Measurements from ENCODE around the gene PTGIS. TPM values are rescaled to one million over a fixed set of nuclear protein-coding genes. Genes with fewer than 3 reads are reported as not detected.

Gene PTGIS
- total and polyA plus RNA-seq, 2 of the 4 experiments (the other 2 are of a cell fraction), result 1.6 to 2.6 TPM

- TF ChIP-seq MAZ (IDR thresholded peaks at IDR 0.05; ENCODE audit: borderline replicate concordance, low read depth, low read length) (no peak), FOS (IDR thresholded peaks at IDR 0.05; ENCODE audit: low read depth, low read length) (no peak), BHLHE40 (IDR thresholded peaks at IDR 0.05; ENCODE audit: low read depth, low read length) (no peak)
These were observed 41.1 kb upstream of the PTGIS start (continued) for GRCh38 chr20:49608752-49609670.

GRCh38 chr20:49607568-49607967 is 39.6 kb upstream of the PTGIS start:
- Histone ChIP-seq H3K56ac (ENCODE audit: extremely low read depth, insufficient read depth, low read length) (no peak overlapping the region), H3K4me1 (ENCODE audit: control insufficient read depth, insufficient read depth, low read length) (peaks cover 12% of the 10 kb centered on the region), H4K8ac (ENCODE audit: low read depth in 2 of 2, low read length in 2 of 2) (no peak overlapping the region), H2AK9ac (replicated peaks; ENCODE audit: low read depth, low read length, poor library complexity) (no peak overlapping the region), H3K4ac (ENCODE audit: low read depth, low read length) (no peak overlapping the region), H3K9me1 (ENCODE audit: insufficient read depth, low read length) (no peaks in the 10 kb centered on the region), H4K20me1 (ENCODE audit: insufficient read depth, low read length) (no peaks in the 10 kb centered on the region), H2AFZ (replicated peaks; ENCODE audit: low read length, poor library complexity) (no peak overlapping the region), H4K5ac (ENCODE audit: low read depth, low read length) (no peak overlapping the region), H3K79me1 (ENCODE audit: low read depth in 1 of 2, low read length in 2 of 2) (no peaks in the 10 kb centered on the region), H3K27me3 (ENCODE audit: control insufficient read depth, insufficient read depth, low read length) (peaks cover 6% of the 10 kb centered on the region; the same call in 1 of the 2 replicates), H4K91ac (ENCODE audit: insufficient read depth, low read depth, low read length) (no peak overlapping the region), H2BK20ac (ENCODE audit: low read depth, low read length) (no peak overlapping the region), H3K18ac (ENCODE audit: low read depth, low read length) (no peak overlapping the region), H3K9me3 (ENCODE audit: control insufficient read depth, insufficient read depth, low read length) (no peaks in the 10 kb centered on the region), H3K23ac (ENCODE audit: low read depth, low read length) (no peak overlapping the region), H3K4me2 (ENCODE audit: low read depth, low read length) (no peak overlapping the region), H3K27ac (ENCODE audit: insufficient read depth, low read length) (no peak overlapping the region), H3K4me3 (ENCODE audit: insufficient read depth, low read depth, low read length) (no peak overlapping the region), H2AK5ac (ENCODE audit: low read depth, low read length) (no peak overlapping the region), H3K9ac (ENCODE audit: low read depth, low read length) (no peak overlapping the region), H3K14ac (replicated peaks; ENCODE audit: low read depth, low read length) (no peak overlapping the region), H2BK5ac (ENCODE audit: low read depth, low read length, poor library complexity, severe bottlenecking) (no peak overlapping the region), H3K36me3 (ENCODE audit: control insufficient read depth, insufficient read depth, low read length) (no peaks in the 10 kb centered on the region), H2BK120ac (ENCODE audit: low read depth, low read length) (no peak overlapping the region), H2BK15ac (ENCODE audit: low read depth, low read length) (no peak overlapping the region)
- dilution Hi-C loops (cut with HindIII; ENCODE audit: low sequenced_read_pairs, unreplicated experiment) (no loop called here), intact Hi-C loops (cut with micrococcal nuclease) (no loop called here), in situ Hi-C loops (cut with MboI; ENCODE audit: low sequenced_read_pairs) (loop anchor here (5.0 to 25.0 kb wide), 3 partner anchors 65 to 480 kb away; no protein-coding TSS in a partner anchor)
- 80% methylated on average over 1 of the region's 1 CpG; no CpG with 5 or more reads in 1 of the 2 experiments for WGBS, 2 experiments (ENCODE audit: extremely low coverage in 2 of 2, insufficient read length in 1 of 2)
- no peak for DNase-seq
- no TSS peak for BruUV-seq (replicated peaks)
- ChIA-PET POLR2A (ENCODE audit: unreplicated experiment) (no interaction called here), CTCF (interaction anchor here (1.0 kb wide), 1 partner anchor 66 kb away, joined by 6 read pairs; no protein-coding TSS in a partner anchor)
- TF ChIP-seq RCOR1 (IDR thresholded peaks at IDR 0.05; ENCODE audit: insufficient replicate concordance, low read length), result no peak
- no peak for TF ChIP-seq ELK1 (IDR thresholded peaks at IDR 0.05; ENCODE audit: borderline replicate concordance, low read depth, low read length)
- no peak for TF ChIP-seq FOS (IDR thresholded peaks at IDR 0.05; ENCODE audit: low read depth, low read length)
- TF ChIP-seq CHD1 (IDR thresholded peaks at IDR 0.05; ENCODE audit: low read depth, low read length), result no peak
- TF ChIP-seq RAD21 (IDR thresholded peaks at IDR 0.05; ENCODE audit: low read length), result no peak
- TF ChIP-seq USF2 (IDR thresholded peaks at IDR 0.05; ENCODE audit: low read depth, low read length), result no peak
- ATAC-seq (ENCODE audit: low read depth), result no peak
